ENCODE data around the gene ARL2BP.

Gene ARL2BP

DNA sequence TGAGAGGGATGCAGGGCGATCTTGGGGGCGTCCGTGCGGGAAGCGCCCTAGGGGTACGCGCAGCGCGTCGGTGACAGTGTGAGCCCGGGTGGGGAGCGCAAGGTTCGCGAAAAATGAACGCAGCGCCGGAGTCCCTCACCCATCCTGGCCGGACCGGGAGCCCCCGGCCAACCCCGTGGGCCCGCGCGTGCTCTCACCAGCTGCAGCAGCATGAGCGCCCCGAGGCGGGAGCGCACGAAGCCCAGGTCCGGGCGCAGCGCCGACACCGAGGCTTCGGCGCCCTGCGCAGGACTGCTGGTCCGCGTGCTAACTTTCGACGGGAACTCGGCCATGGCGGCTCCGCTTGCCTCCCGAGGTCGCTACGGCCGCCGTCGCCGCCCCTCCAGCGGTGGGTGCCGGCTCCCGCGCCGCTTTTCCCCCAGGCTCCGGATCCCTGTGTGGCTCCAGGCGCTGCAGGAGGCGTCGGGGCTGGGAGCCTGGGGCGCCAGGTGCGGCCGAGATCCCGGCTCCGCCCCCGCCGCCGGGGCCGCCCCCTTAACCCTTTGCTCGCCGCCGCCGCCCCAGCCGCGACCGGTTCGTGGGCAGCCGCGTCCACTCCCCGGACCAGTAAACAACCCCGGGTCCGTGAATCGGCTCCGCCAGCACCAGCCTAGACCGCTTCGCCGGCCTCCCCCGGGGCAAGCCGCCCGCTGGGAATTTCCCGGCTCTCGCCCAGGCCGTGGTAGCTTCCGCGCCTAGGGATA, 39.3 kb downstream of the ARL2BP start, which contains the start of gene PLLP:
Gene PLLP, minus strand, starts transcription at position 464 of the 743 bp plus-strand sequence. Its CDS starts 132 bp downstream, at position 332.
- DNase-seq, result no peak

DNA sequence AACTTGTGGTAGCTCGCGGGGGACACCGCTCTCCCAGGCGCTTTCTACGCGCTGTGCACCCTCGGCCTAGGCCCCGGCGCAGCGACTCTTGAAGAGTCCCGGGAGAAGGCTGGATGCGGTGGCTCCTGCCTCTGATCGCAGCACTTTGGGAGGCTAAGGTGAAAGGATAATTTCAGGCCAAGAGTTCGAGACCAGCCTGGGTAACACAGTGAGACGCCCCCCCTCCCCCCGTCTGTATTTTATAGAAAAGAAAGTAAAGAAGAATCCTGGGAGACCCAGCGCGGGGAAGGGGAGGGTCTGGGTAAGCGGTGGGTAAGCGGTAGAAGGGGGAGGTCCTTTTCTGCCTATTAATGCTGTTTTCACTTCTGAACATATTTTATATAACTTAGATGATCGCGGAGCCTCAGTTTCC, 39.9 kb downstream of the ARL2BP start:
- DNase-seq, result no peak

DNA sequence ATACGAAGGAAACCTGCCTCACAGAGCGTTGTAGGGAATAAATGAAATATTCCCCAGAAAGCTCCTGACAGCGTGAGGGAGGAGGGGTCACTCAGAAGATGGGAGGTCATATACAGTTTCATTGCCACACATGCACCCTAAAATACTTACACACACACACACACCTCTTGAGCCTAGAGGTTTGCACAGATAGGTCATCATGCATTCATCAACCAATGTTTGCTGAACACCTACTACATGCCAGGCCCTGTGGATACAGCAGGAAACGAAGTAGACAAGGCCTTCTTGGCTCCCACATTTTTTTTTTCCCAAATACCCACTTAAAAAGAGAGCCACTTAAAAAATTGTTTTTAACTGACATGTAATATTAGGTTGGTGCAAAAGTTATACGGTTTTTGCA, 40.3 kb downstream of the ARL2BP start:
- no peak for DNase-seq

DNA sequence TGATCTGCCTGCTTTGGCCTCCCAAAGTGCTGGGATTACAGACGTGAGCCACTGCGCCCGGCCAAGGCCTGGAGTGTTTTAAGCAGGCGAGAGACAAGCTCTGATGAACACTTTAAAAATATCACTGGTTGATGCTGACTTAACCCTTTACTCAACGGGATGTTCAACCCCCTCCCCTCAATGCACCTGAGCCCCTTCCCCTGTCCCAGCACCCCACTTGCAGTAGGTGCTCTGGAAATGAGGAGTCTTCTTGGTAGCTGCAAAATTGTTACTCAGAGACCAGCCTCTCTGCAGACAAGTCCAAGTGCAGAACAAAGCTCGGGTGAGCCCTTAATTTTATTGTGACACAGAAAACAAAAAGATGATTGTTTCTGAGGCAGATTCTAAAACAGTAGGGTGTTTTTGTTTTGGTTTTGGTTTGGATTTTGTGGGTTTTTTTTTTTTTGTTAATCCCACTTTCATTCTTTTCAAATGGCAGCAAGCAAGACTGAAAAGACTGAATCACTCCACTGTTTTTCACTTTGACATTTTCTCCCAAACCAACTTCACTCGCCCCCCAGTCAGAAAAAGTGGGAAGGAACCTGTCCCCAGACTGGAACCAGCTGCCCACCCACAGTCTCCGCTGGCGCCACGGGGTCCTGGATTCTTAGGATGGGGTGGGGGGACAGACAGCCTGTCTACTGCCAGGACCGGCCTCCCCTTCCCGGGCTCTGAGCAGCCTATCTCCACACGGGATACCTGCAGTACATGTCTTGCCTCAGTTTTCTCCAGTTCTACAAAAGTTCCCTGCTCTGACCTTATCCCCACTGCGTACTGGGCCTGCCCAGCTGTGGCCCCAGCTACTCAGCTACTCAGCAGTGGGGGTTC, 44.6 kb downstream of the ARL2BP start:
- no peak for DNase-seq

DNA sequence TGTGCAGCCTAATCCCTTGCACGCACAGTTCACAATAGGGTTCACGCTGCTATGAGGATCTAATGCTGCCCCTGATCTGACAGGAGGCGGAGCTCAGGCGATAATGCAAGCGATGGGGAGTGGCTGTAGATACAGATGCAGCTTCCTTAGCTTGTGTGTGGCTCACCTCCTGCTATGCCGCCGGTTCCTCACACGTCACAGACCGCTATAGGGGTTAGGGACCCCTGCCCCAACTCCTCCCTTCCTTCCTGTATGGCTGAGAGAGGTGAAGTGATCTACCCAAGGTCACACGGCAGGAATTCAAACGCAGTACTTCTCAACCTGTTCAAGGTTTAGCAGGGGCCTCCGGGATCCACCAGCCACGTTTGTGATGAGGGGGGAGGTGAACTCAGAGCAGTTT, 52.8 kb downstream of the ARL2BP start:
- DNase-seq, result no peak

DNA sequence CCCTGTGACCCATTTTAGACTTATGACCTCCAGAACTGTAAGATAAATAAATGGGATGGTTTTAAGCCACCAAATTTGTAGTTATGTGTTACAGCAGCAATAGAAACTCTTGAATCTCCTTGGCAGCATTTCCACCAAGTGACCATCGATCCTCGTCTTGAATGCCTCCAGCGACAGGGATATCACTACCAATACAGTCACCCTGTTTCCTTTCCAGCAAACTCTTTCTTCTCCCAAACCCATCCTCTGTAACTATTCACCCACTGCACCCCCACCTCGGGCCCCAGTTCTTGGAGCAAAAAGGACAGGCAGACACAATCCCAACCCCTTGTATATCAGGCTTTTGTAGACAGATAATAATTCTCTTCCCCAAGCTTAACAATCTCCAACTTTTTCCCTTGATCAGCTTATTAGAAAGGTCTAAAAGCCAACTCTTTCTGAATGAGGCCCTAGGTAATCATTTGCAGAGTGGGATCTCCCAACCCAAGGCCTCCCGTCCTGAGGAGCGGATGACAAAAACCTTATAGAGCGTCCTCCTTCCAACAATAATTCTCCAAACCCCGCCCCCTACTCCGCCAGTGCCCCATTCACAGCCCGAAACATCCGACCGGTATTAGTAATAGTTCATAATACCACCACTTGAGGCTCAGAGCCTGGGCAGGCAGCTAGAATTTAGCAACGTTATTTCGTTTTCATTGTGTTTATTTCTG, 54.1 kb downstream of the ARL2BP start:
- DNase-seq, result peak; percentile 42

DNA sequence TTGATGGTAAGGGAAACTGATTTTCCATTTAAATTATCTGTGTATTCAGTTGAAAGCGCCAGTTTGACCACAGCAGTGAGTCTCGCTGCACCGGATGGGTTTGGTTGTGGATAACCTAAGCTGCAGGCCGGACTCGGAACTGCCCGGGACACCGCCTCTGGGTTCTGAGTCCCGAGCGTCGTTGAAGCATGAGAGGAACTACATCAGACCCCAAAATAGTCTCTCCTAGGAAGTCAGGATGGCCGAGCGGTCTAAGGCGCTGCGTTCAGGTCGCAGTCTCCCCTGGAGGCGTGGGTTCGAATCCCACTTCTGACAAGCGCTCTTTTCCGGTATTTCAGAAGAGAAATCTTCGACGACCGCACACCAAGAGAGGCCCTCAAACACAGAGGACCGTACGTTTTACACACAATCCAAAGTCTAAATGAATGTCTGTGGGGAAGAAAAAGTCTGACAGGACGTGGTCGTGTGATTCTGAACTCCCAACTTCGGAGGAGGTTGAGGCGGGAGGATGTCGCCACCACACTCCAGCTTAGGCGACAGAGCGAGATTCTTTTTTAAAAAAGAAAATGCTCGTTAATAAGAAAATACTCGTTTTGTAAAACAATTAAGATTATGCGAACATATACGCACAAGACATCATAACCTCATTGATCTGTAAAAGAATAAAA, 54.8 kb downstream of the ARL2BP start:
- peak; percentile 65 for DNase-seq

DNA sequence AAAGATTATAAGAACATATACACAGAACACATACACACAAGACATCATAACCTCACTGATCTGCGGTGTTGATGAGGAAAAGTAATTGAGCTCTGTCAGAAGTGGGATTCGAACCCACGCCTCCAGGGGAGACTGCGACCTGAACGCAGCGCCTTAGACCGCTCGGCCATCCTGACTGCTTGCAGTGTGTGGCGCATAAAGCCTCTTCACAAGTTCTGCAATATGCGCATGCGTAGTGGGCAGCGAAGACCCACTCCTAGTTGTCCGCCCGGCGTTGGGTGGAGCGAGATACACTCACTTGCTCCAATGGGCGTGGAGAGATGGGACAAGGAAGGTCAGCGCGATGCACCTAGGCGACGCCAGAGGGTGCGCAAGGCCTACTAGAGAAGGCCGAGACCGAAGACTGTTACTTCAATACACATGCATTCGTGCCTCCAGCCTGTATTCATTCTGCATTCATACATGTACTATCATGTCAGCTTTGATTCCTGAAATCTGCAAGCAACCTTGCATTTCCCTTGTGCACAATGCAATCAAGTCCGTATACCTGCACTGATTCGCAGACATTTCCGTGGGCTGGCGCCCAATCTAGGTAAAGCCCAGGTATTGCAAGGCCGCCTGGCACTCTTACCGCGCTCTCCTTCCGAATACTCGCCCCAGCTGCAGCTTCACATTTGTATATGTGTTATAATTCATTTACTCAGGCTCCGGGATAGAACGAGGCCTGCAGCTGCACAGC, 55.5 kb downstream of the ARL2BP start:
- DNase-seq, result peak; percentile 96

DNA sequence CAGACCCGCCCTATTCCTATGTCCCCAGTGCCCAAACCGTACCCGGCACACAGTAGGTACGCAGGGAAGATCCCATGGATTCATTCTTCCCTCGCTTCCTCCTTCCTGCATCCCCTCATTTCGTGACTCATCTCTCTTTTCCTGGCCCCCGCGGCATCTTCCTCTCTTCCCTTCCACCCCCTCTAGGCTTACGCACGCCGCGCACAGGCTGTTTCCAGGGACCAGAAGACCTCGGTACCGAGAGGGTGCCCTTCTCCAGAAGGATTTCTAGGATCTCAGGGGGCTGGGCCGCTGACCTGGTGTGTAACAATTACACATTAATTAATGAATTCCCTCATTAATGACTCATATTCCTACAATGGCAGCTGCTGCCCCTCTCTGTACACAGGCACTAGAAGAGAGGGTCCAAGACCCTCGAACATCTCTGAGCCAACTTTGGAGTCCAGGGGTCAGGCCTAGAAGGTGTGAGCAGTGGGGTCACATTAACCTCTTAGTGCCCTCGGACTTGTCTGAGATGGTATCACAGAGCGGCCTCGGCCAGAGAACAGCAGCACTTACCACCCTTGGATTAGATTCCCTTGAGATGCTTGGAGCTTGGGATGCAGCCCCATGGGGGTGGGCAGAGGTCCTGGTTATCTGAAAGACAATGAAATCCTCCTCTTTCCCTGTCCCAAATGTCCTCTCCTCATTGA, 56.2 kb downstream of the ARL2BP start:
- no peak for DNase-seq
